K562 (cell line): ENCODE results near the gene PRM3. TPM values are rescaled to one million over a fixed set of nuclear protein-coding genes. Genes with fewer than 3 reads are reported as not detected.

ENCODE experiments used
- ATAC-seq: fragments of 200-7000 bp; cut with Tn5 transposase; 3 replicates; pipeline ENCODE4 v1.9.1; 2020; ENCODE audit warnings: moderate library complexity
- BruUV-seq: library from RNA; stranded (reverse); fragments of 400-500 nt; replicated peaks from 2 replicates; lab custom pipeline; 2021; lab: Mats Ljungman, UMichigan
- CTCF ChIA-PET: fragments of 300-600 bp; formaldehyde crosslinking; extraction: SDS; loops from one replicate; lab custom pipeline; 2021; ENCODE audit warnings: low intra/inter-chr PET ratio; lab: Yijun Ruan, JAX
- POLR2A ChIA-PET: fragments of 300-600, 350-650 bp; sonication (Branson Sonifier 250); formaldehyde crosslinking; extraction: SDS; loops from one replicate; lab custom pipeline; 2021; ENCODE audit warnings: antibody characterized with exemption, inconsistent platforms; lab: Yijun Ruan, JAX
- DNase-seq, 4 experiments: peaks; one replicate each; pipeline versions ENCODE4 v3.0.0 to v3.0.0-alpha.2; 2011 to 2018; ENCODE audit warnings: low spot score in 3 of 4, mixed read lengths in 3 of 4; ENCODE audit errors: extremely low read depth in 1 of 4
- FAIRE-seq: peaks from 2 replicates; lab custom pipeline; 2011; peaks lifted over from hg19 to GRCh38; lab: Jason Lieb, UNC
- H2AFZ ChIP-seq: 2 replicates; pipeline ENCODE4 v1.6.0; 2011; ENCODE audit warnings: low read depth, low read length, control low read depth, inconsistent platforms
- H3K27ac ChIP-seq: fragments of 200-600 bp; 3 replicates; pipeline ENCODE4 v1.8.0; 2011; ENCODE audit warnings: low read depth, mild to moderate bottlenecking, control low read depth, inconsistent platforms, low read length, moderate library complexity, mixed read lengths; ENCODE audit errors: extremely low read depth
- H3K27me3 ChIP-seq, 2 experiments: fragments of 300-600 bp in 1 of 2; 2 replicates in 1 of 2; 3 replicates in 1 of 2; pipeline versions ENCODE4 v1.6.0 to v1.8.0; 2011; ENCODE audit warnings: inconsistent platforms in 2 of 2, low read length in 2 of 2, mild to moderate bottlenecking in 1 of 2, mixed read lengths in 1 of 2, moderate library complexity in 1 of 2; ENCODE audit not compliant: control insufficient read depth in 2 of 2, insufficient read depth in 2 of 2
- H3K36me3 ChIP-seq: fragments of 300-600 bp; 3 replicates; pipeline ENCODE4 v1.8.0; 2011; ENCODE audit warnings: mild to moderate bottlenecking, low read length, inconsistent platforms; ENCODE audit not compliant: control insufficient read depth, insufficient read depth
- H3K4me1 ChIP-seq, 2 experiments: fragments of 200-600 bp in 1 of 2; replicated peaks in 1 of 2; 2 replicates in 1 of 2; 3 replicates in 1 of 2; pipeline versions ENCODE4 v1.5.1 to v1.8.0; 2011; ENCODE audit warnings: inconsistent platforms in 2 of 2, low read length in 2 of 2, mild to moderate bottlenecking in 1 of 2, mixed read lengths in 1 of 2, moderate library complexity in 1 of 2; ENCODE audit not compliant: control insufficient read depth in 2 of 2, insufficient read depth in 2 of 2
- H3K4me2 ChIP-seq: 2 replicates; pipeline ENCODE4 v1.6.1; 2011; ENCODE audit warnings: low read length, control low read depth, inconsistent platforms, mixed read lengths; ENCODE audit not compliant: insufficient read depth
- H3K4me3 ChIP-seq: fragments of 200-600 bp; sonication (generic), shearing (Covaris generic); 2 replicates; pipeline ENCODE4 v1.5.1; 2016; ENCODE audit warnings: control low read depth, inconsistent platforms
- H3K79me2 ChIP-seq: fragments of 200-600 bp; 3 replicates; pipeline ENCODE4 v1.8.0; 2011; ENCODE audit warnings: low read length, inconsistent platforms; ENCODE audit not compliant: control insufficient read depth, insufficient read depth
- H3K9ac ChIP-seq, 2 experiments: 2 replicates each; pipeline versions ENCODE4 v1.6.0 to v1.6.1; 2011; ENCODE audit warnings: low read depth in 2 of 2, low read length in 2 of 2, control low read depth in 1 of 2, inconsistent platforms in 1 of 2, mild to moderate bottlenecking in 1 of 2, mixed read lengths in 1 of 2; ENCODE audit not compliant: insufficient read depth in 1 of 2
- H3K9me1 ChIP-seq: one replicate; pipeline ENCODE4 v1.6.0; 2011; ENCODE audit warnings: inconsistent platforms, mild to moderate bottlenecking, low read length, moderate library complexity; ENCODE audit not compliant: control insufficient read depth, insufficient read depth
- H3K9me3 ChIP-seq: replicated peaks from 2 replicates; pipeline ENCODE4 v1.5.1; 2011; ENCODE audit warnings: low read depth, low read length, inconsistent platforms; ENCODE audit not compliant: control insufficient read depth, insufficient read depth
- H4K20me1 ChIP-seq: replicated peaks from 2 replicates; pipeline ENCODE4 v1.6.1; 2011; ENCODE audit warnings: low read length, inconsistent platforms, mixed read lengths; ENCODE audit not compliant: control insufficient read depth, insufficient read depth
- ADNP ChIP-seq: fragments of 200-800 bp; sonication (Bioruptor generic); IDR thresholded peaks from 2 replicates; pipeline ENCODE4 v1.6.1; 2016; ENCODE audit warnings: missing genetic modification characterization, missing compliant biosample characterization
- ARHGAP35 ChIP-seq: fragments of 450-650 bp; IDR thresholded peaks from 2 replicates; pipeline ENCODE4 v1.6.1; 2018; ENCODE audit not compliant: partially characterized antibody
- BCOR ChIP-seq: fragments of 450-650 bp; IDR thresholded peaks from 2 replicates; pipeline ENCODE4 v1.6.1; 2016
- CBX1 ChIP-seq: sonication (generic); IDR thresholded peaks from 2 replicates; pipeline ENCODE4 v1.6.1; 2016; ENCODE audit warnings: antibody characterized with exemption, low read depth, mild to moderate bottlenecking
- CEBPB ChIP-seq: fragments of 450-650 bp; IDR thresholded peaks from 2 replicates; pipeline ENCODE4 v1.6.1; 2016; ENCODE audit warnings: missing genetic modification characterization, missing compliant biosample characterization
- CREBBP ChIP-seq: IDR thresholded peaks from one replicate; pipeline ENCODE4 v1.6.1; 2012; ENCODE audit warnings: low read depth, mild to moderate bottlenecking, control low read depth, inconsistent platforms, low read length
- GABPB1 ChIP-seq: sonication (generic); formaldehyde crosslinking; IDR thresholded peaks from 2 replicates; pipeline ENCODE4 v1.8.0; 2022; ENCODE audit warnings: mild to moderate bottlenecking, missing genetic modification reagents
- HCFC1 ChIP-seq: IDR thresholded peaks from 2 replicates; pipeline ENCODE4 v1.6.1; 2012; ENCODE audit warnings: low read depth, low read length, improper control_type of control experiment
- ILF3 ChIP-seq: fragments of 450-650 bp; IDR thresholded peaks from 2 replicates; pipeline ENCODE4 v1.6.1; 2018; ENCODE audit warnings: antibody characterized with exemption, mild to moderate bottlenecking, moderate library complexity, borderline replicate concordance
- KDM1A ChIP-seq, 2 experiments: fragments of 450-650 bp; IDR thresholded peaks; 2 replicates each; pipeline ENCODE4 v1.6.1; 2016; ENCODE audit warnings: mild to moderate bottlenecking in 2 of 2
- NCOA4 ChIP-seq: fragments of 450-650 bp; IDR thresholded peaks from 2 replicates; pipeline ENCODE4 v1.6.1; 2018; ENCODE audit warnings: mild to moderate bottlenecking; ENCODE audit not compliant: partially characterized antibody
- NFIX ChIP-seq: fragments of 250-450 bp; sonication (Bioruptor Pico); IDR thresholded peaks from 2 replicates; pipeline ENCODE4 v1.4.0; 2020; ENCODE audit warnings: low read depth, mild to moderate bottlenecking, moderate library complexity
- NFRKB ChIP-seq: fragments of 450-650 bp; IDR thresholded peaks from 2 replicates; pipeline ENCODE4 v1.6.1; 2016; ENCODE audit warnings: low read depth
- PHF20 ChIP-seq: fragments of 450-650 bp; IDR thresholded peaks from 2 replicates; pipeline ENCODE4 v1.6.1; 2018; ENCODE audit not compliant: partially characterized antibody
- RBM25 ChIP-seq: fragments of 200-400 bp; formaldehyde crosslinking; IDR thresholded peaks from 2 replicates; pipeline ENCODE4 v1.6.1; 2018; ENCODE audit warnings: low read length, low read depth, moderate library complexity; ENCODE audit not compliant: severe bottlenecking
- RCOR1 ChIP-seq, 2 experiments: IDR thresholded peaks; 2 replicates each; pipeline ENCODE4 v1.6.1; 2012; ENCODE audit warnings: low read depth in 2 of 2, low read length in 2 of 2, borderline replicate concordance in 1 of 2, improper control_type of control experiment in 1 of 2
- RFX1 ChIP-seq: fragments of 450-650 bp; IDR thresholded peaks from 2 replicates; pipeline ENCODE4 v1.6.1; 2016; ENCODE audit warnings: mild to moderate bottlenecking, moderate library complexity
- SMARCA5 ChIP-seq: fragments of 450-650 bp; IDR thresholded peaks from 2 replicates; pipeline ENCODE4 v1.6.1; 2016
- SRSF3 ChIP-seq: fragments of 200-400 bp; formaldehyde crosslinking; IDR thresholded peaks from 2 replicates; pipeline ENCODE4 v1.6.1; 2016; ENCODE audit warnings: mild to moderate bottlenecking, low read length, moderate library complexity; ENCODE audit not compliant: insufficient read depth
- TAF7 ChIP-seq: fragments of 450-650 bp; IDR thresholded peaks from 2 replicates; pipeline ENCODE4 v1.6.1; 2016; ENCODE audit warnings: missing genetic modification characterization, missing compliant biosample characterization
- ZEB2 ChIP-seq: fragments of 450-650 bp; IDR thresholded peaks from 2 replicates; pipeline ENCODE4 v1.6.1; 2016
- ZKSCAN8 ChIP-seq: fragments of 200-800 bp; sonication (Bioruptor generic); IDR thresholded peaks from 2 replicates; pipeline ENCODE4 v1.6.1; 2016; ENCODE audit warnings: missing genetic modification characterization, missing compliant biosample characterization
- ZNF165 ChIP-seq: fragments of 250-450 bp; sonication (Bioruptor Pico); IDR thresholded peaks from 2 replicates; pipeline ENCODE4 v1.4.0; 2020; ENCODE audit warnings: borderline replicate concordance
- ZNF253 ChIP-seq: fragments of 250-450 bp; sonication (Bioruptor Pico); conservative IDR thresholded peaks from 2 replicates; pipeline ENCODE4 v1.6.1; 2021; ENCODE audit warnings: mild to moderate bottlenecking
- ZNF76 ChIP-seq: fragments of 250-450 bp; sonication (Bioruptor Pico); IDR thresholded peaks from 2 replicates; pipeline ENCODE4 v1.4.0; 2020; ENCODE audit warnings: mild to moderate bottlenecking, moderate library complexity, borderline replicate concordance
- WGBS: fragments of 100-300 bp; shearing (Covaris generic); methylation state at CpG from one replicate; pipeline ENCODE4 v1.1.6; 2016; ENCODE audit warnings: low coverage, mixed read lengths; ENCODE audit not compliant: insufficient coverage; ENCODE audit errors: missing lambda C conversion rate; 5-methylcytosine and 5-hydroxymethylcytosine counted together
- in situ Hi-C: fragments of 300-500 bp; cut with MboI; formaldehyde crosslinking; loops from 4 replicates; pipeline ENCODE4 v1.15.0; 2018; ENCODE audit warnings: inconsistent platforms, mixed read lengths
- intact Hi-C: fragments of 100-400 bp; cut with micrococcal nuclease; formaldehyde crosslinking; loops from 2 replicates; pipeline ENCODE4 v1.14.2; 2022
- polyA plus RNA-seq, 8 experiments: library from polyadenylated mRNA; depleted of rRNA in 4 of 8; stranded (reverse) in 5 of 8; unstranded in 3 of 8; fragments of >200 nt; fragmentation: Nextera tagmentation in 2 of 8; fragmentation: Illumina TruSeq in 1 of 8; extraction: Ambion mirVana in 2 of 8; extraction: Trizol in 1 of 8; gene quantifications; 2 replicates each; pipeline versions ENCODE4 v1.2.1 to v1.2.3, GENCODE V29; 2011 to 2014; ENCODE audit warnings: inconsistent platforms in 1 of 8, missing spikeins in 1 of 8
- total RNA-seq, 7 experiments: library from RNA; depleted of rRNA in 6 of 7; stranded (reverse); fragments of >200 nt in 6 of 7; fragmentation: Illumina TruSeq in 2 of 7; extraction: Trizol in 2 of 7; gene quantifications; 2 replicates each; pipeline versions ENCODE4 v1.2.1 to v1.2.3, GENCODE V29; 2011 to 2021; ENCODE audit warnings: low replicate concordance in 1 of 7
- TF ChIP-seq, protein P1 (sequence below): sonication (generic); formaldehyde crosslinking; IDR thresholded peaks from 2 replicates; pipeline ENCODE4 v1.9.0; 2022; ENCODE audit warnings: mild to moderate bottlenecking, missing genetic modification reagents
- TF ChIP-seq, protein P2 (sequence below): sonication (generic); formaldehyde crosslinking; IDR thresholded peaks from 2 replicates; pipeline ENCODE4 v1.5.0; 2020; ENCODE audit warnings: missing genetic modification reagents

The PRM3 gene
- total and polyA plus RNA-seq, 9 of the 15 experiments (the other 6 are each of a cell fraction or from before 2014, with no cell fraction given) = not detected

DNA sequence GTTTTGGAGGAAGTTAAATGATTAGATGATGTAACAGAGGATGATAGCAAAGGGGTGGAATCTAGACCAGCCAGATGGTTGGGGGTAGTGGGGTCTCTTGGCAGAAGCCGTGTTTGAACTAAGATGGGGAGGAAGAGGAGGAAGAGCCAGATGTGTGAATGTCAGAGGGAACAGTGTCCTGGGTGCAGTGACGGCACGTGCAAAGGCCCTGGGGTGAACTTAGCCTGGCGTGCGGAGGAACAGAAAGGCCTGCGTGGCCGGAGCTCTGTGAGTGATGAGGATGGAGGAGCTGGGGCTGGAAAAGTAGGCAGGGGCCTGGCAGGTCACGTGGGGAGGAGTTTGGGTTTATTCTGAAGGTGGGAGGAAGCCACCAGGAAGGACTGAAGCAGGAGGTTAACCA lies 45.4 kb upstream of the PRM3 start:
- Histone ChIP-seq H2AFZ (no peak overlapping the region), H3K27ac (no peak overlapping the region), H3K9me1 (no peaks in the 10 kb centered on the region), H3K79me2 (no peaks in the 10 kb centered on the region), H3K4me1 (peaks cover 0 to 9% of the 10 kb centered on the region in 2 experiments; a peak in 2 of 5 replicates), H3K4me2 (no peak overlapping the region), H3K27me3 (no peaks in the 10 kb centered on the region), H3K4me3 (no peak overlapping the region), H4K20me1 (no peaks in the 10 kb centered on the region), H3K36me3 (no peaks in the 10 kb centered on the region), H3K9ac (no peak overlapping the region), H3K9me3 (peaks cover 2% of the 10 kb centered on the region; the same call in 1 of the 2 replicates)
- DNase-seq (no peak), FAIRE-seq (no peak), ATAC-seq (no peak)
- POLR2A ChIA-PET = interaction anchor here (1.1 kb wide), 1 partner anchor 21 kb away, joined by 3 read pairs; no protein-coding TSS in a partner anchor
- TF ChIP-seq, protein P1, sequence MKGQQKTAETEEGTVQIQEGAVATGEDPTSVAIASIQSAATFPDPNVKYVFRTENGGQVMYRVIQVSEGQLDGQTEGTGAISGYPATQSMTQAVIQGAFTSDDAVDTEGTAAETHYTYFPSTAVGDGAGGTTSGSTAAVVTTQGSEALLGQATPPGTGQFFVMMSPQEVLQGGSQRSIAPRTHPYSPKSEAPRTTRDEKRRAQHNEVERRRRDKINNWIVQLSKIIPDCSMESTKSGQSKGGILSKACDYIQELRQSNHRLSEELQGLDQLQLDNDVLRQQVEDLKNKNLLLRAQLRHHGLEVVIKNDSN (CRISPR knock-in tag) = peak; percentile 52
- TF ChIP-seq ADNP (tag) = 0 out of 2 replicates have a peak, but pooled peaks have one; percentile 27
- TF ChIP-seq ZEB2 = no peak
- no peak for TF ChIP-seq SRSF3
- TF ChIP-seq NCOA4 = no peak
- TF ChIP-seq ILF3 = no peak
- TF ChIP-seq NFRKB = no peak
- TF ChIP-seq, protein P2, sequence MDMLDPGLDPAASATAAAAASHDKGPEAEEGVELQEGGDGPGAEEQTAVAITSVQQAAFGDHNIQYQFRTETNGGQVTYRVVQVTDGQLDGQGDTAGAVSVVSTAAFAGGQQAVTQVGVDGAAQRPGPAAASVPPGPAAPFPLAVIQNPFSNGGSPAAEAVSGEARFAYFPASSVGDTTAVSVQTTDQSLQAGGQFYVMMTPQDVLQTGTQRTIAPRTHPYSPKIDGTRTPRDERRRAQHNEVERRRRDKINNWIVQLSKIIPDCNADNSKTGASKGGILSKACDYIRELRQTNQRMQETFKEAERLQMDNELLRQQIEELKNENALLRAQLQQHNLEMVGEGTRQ (CRISPR knock-in tag) = peak; percentile 43
- TF ChIP-seq RCOR1 (IDR thresholded peaks at IDR 0.05; ENCODE audit: borderline replicate concordance in 1 of 2, low read depth in 2 of 2, low read length in 2 of 2) = 0 out of 4 replicates have a peak, but pooled peaks of 1 of the 2 experiments have one; percentile 18
- no peak for TF ChIP-seq PHF20
- TF ChIP-seq ZNF165 (CRISPR knock-in tag) = no peak
- no peak for TF ChIP-seq ARHGAP35
- no peak for TF ChIP-seq ZKSCAN8 (CRISPR knock-in tag)
- no peak for TF ChIP-seq ZNF76
- TF ChIP-seq RBM25 = peak; percentile 28
- TF ChIP-seq CREBBP = no peak
- peak; percentile 84; the same call in 1 of the 2 replicates for TF ChIP-seq SMARCA5
- no peak for TF ChIP-seq CEBPB (tag)
- no peak for TF ChIP-seq NFIX (CRISPR knock-in tag)
- peak; percentile 32; the same call in 1 of the 2 replicates for TF ChIP-seq CBX1
- no peak for TF ChIP-seq HCFC1
- peak in 1 of 2 experiments; percentile 49; a peak in 2 of 4 replicates for TF ChIP-seq KDM1A (IDR thresholded peaks at IDR 0.05)
- TF ChIP-seq RFX1 = no peak
- no peak for TF ChIP-seq ZNF253 (CRISPR knock-in tag)
- TF ChIP-seq TAF7 (tag) = no peak
- no peak for TF ChIP-seq GABPB1 (CRISPR knock-in tag)
- TF ChIP-seq BCOR = peak; percentile 70
- 53% methylated on average over 8 of the region's 8 CpGs for WGBS
- no TSS peak for BruUV-seq
- in situ Hi-C loops = no loop called here
- intact Hi-C loops = no loop called here
- CTCF ChIA-PET = no interaction called here
